Vagina (tissue), 2 donors: ENCODE measurements around the gene EXOC3.
"Not testable (repeated sequence)": the region's sequence is repeated elsewhere in the genome, so short reads cannot be mapped to it uniquely, and the experiment has no call there.

ENCODE experiments used
- POLR2A ChIP-seq, 2 donors: fragments of 450-650 bp; IDR thresholded peaks; one replicate each; pipeline ENCODE4 v1.6.1; 2017; ENCODE audit warnings: antibody characterized with exemption in 2 of 2, mild to moderate bottlenecking in 2 of 2, moderate library complexity in 2 of 2
- POLR2AphosphoS5 ChIP-seq, 2 donors: sonication (generic); formaldehyde crosslinking; IDR thresholded peaks; one replicate each; pipeline ENCODE4 v1.9.0; 2017; ENCODE audit warnings: antibody characterized with exemption in 2 of 2, mild to moderate bottlenecking in 2 of 2, low read depth in 1 of 2; ENCODE audit not compliant: insufficient read depth in 1 of 2
- TF ChIP-seq, protein P1 (sequence below), 3 experiments: fragments of 450-650 bp in 2 of 3; fragments of 200-600 bp in 1 of 3; sonication (generic) in 1 of 3; IDR thresholded peaks; one replicate each; pipeline ENCODE4 v1.5.1; 2017 to 2019; ENCODE audit warnings: antibody characterized with exemption in 3 of 3, mild to moderate bottlenecking in 2 of 3, moderate library complexity in 2 of 3

DNA sequence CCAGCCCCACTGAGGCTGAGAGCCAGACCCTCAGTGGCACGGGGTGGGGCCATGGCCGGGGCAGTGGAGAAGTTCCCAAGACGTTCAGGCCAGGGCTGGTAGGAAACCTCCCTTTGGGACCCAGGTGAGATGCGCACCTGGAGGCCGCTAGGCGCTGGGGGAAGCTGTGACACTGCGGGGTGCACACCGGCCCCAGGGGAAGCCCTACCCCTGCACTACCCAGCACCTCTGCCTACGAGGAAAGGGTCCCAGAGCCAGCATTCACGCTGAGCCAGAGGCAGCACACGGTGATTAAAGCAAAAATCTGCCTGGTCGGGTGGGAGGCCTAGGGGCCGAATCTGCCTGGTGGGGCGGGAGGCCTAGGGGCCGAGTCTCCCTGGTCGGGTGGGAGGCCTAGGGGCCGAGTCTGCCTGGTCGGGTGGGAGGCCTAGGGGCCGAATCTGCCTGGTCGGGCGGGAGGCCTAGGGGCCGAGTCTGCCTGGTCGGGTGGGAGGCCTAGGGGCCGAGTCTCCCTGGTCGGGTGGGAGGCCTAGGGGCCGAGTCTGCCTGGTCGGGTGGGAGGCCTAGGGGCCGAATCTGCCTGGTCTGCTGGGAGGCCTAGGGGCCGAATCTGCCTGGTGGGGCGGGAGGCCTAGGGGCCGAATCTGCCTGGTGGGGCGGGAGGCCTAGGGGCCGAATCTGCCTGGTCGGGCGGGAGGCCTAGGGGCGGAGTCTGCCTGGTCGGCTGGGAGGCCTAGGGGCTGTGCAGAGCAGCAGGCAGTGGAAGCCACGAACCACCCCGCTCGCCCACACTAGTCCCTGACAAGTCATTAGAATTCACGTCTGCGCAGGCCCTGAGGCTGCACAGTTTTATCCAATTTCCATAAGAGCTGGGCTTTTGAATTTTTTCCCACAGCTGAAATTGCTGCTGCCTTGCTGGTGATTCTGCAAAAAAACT, 27.7 kb upstream of the EXOC3 start:
- TF ChIP-seq, protein P1, sequence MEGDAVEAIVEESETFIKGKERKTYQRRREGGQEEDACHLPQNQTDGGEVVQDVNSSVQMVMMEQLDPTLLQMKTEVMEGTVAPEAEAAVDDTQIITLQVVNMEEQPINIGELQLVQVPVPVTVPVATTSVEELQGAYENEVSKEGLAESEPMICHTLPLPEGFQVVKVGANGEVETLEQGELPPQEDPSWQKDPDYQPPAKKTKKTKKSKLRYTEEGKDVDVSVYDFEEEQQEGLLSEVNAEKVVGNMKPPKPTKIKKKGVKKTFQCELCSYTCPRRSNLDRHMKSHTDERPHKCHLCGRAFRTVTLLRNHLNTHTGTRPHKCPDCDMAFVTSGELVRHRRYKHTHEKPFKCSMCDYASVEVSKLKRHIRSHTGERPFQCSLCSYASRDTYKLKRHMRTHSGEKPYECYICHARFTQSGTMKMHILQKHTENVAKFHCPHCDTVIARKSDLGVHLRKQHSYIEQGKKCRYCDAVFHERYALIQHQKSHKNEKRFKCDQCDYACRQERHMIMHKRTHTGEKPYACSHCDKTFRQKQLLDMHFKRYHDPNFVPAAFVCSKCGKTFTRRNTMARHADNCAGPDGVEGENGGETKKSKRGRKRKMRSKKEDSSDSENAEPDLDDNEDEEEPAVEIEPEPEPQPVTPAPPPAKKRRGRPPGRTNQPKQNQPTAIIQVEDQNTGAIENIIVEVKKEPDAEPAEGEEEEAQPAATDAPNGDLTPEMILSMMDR (IDR thresholded peaks at IDR 0.05), result not testable (repeated sequence)
- TF ChIP-seq POLR2AphosphoS5 (IDR thresholded peaks at IDR 0.05; ENCODE audit: insufficient read depth in 1 of 2, low read depth in 1 of 2); POLR2A (IDR thresholded peaks at IDR 0.05): not testable (repeated sequence)
